ENCODE data around the gene AGAP2. TPM values are rescaled to one million over a fixed set of nuclear protein-coding genes. Genes with fewer than 3 reads are reported as not detected.
A peak's percentile ranks its signal among the peaks of the same experiment; 100 is the strongest.

The AGAP2 gene
- total and polyA plus RNA-seq, 2 of the 13 experiments (the other 11 are each of a cell fraction or from before 2014, with no cell fraction given), result 0.38 to 0.45 TPM

DNA sequence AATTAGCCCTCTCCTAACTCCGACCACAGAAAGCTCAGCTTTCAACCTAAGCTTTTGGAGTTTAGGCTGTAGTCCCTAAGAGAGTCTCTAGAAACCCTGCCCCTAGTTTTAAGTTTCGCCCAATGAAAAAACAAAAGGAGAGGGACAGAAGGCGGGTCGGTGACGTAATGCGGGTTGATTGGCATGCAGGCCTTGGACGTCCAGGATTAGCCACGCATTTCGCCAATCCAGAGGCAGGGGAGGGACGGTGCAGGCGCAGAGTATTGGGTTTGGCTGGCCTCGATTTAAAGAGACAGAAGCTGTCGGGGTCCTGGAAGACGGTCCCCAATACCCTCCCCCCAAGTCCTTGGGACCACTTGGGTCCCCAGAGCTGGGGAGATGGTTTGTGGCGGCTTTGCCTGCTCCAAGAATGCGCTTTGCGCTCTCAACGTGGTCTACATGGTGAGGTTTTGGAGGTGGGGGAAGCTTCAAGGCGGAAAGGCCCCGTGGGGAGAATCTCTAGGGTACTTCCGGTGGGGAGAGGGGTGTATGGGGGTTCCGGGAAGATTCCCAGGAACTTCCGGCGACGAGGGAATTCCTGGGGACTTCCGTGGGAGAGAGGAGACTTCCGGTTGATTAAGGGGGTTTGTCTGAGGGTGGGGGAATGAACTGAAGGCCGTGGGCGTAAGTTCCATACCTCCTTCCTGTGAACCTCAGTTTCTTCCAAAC lies 6.4 kb upstream of the AGAP2 start, which contains the start of gene TSPAN31 (continued):
- TF ChIP-seq, protein P1, sequence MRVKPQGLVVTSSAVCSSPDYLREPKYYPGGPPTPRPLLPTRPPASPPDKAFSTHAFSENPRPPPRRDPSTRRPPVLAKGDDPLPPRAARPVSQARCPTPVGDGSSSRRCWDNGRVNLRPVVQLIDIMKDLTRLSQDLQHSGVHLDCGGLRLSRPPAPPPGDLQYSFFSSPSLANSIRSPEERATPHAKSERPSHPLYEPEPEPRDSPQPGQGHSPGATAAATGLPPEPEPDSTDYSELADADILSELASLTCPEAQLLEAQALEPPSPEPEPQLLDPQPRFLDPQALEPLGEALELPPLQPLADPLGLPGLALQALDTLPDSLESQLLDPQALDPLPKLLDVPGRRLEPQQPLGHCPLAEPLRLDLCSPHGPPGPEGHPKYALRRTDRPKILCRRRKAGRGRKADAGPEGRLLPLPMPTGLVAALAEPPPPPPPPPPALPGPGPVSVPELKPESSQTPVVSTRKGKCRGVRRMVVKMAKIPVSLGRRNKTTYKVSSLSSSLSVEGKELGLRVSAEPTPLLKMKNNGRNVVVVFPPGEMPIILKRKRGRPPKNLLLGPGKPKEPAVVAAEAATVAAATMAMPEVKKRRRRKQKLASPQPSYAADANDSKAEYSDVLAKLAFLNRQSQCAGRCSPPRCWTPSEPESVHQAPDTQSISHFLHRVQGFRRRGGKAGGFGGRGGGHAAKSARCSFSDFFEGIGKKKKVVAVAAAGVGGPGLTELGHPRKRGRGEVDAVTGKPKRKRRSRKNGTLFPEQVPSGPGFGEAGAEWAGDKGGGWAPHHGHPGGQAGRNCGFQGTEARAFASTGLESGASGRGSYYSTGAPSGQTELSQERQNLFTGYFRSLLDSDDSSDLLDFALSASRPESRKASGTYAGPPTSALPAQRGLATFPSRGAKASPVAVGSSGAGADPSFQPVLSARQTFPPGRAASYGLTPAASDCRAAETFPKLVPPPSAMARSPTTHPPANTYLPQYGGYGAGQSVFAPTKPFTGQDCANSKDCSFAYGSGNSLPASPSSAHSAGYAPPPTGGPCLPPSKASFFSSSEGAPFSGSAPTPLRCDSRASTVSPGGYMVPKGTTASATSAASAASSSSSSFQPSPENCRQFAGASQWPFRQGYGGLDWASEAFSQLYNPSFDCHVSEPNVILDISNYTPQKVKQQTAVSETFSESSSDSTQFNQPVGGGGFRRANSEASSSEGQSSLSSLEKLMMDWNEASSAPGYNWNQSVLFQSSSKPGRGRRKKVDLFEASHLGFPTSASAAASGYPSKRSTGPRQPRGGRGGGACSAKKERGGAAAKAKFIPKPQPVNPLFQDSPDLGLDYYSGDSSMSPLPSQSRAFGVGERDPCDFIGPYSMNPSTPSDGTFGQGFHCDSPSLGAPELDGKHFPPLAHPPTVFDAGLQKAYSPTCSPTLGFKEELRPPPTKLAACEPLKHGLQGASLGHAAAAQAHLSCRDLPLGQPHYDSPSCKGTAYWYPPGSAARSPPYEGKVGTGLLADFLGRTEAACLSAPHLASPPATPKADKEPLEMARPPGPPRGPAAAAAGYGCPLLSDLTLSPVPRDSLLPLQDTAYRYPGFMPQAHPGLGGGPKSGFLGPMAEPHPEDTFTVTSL (CRISPR knock-in tag; IDR thresholded peaks at IDR 0.05; ENCODE audit: borderline replicate concordance), result no peak
- no peak for TF ChIP-seq MLLT10 (CRISPR knock-in tag; IDR thresholded peaks at IDR 0.05)
- no peak for TF ChIP-seq MAFF (IDR thresholded peaks at IDR 0.05; ENCODE audit: low read depth, low read length)
- TF ChIP-seq NFE2L2 (IDR thresholded peaks at IDR 0.05; ENCODE audit: low read length), result no peak
- TF ChIP-seq JUNB (CRISPR knock-in tag; IDR thresholded peaks at IDR 0.05; ENCODE audit: borderline replicate concordance), result no peak
- TF ChIP-seq NFYB (CRISPR knock-in tag; IDR thresholded peaks at IDR 0.05), result peak; percentile 96
- TF ChIP-seq ZNF792 (CRISPR knock-in tag; IDR thresholded peaks at IDR 0.05), result no peak
- no peak for TF ChIP-seq RXRB (CRISPR knock-in tag; IDR thresholded peaks at IDR 0.05; ENCODE audit: borderline replicate concordance)
- TF ChIP-seq SNAI1 (CRISPR knock-in tag; IDR thresholded peaks at IDR 0.05; ENCODE audit: borderline replicate concordance), result no peak
- TF ChIP-seq TP53 (CRISPR knock-in tag; conservative IDR thresholded peaks at IDR 0.05), result no peak
- peak; percentile 48; the same call in 1 of the 2 replicates for TF ChIP-seq ZMYM4 (CRISPR knock-in tag; IDR thresholded peaks at IDR 0.05)
- TF ChIP-seq, protein P2, sequence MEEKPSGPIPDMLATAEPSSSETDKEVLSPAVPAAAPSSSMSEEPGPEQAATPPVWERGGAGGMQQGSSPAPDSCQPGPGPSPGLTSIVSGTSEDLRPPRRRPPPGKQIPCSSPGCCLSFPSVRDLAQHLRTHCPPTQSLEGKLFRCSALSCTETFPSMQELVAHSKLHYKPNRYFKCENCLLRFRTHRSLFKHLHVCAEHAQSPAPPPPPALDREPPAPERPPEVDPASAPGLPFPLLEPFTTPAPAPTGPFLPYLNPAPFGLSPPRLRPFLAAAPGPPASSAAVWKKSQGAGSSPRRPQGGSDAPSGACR (CRISPR knock-in tag; IDR thresholded peaks at IDR 0.05), result no peak
- TF ChIP-seq PHF5A (CRISPR knock-in tag; IDR thresholded peaks at IDR 0.05; ENCODE audit: low read depth, unreplicated experiment), result peak; percentile 8
- TF ChIP-seq HOXA5 (CRISPR knock-in tag; IDR thresholded peaks at IDR 0.05), result no peak
- TF ChIP-seq, protein P3, sequence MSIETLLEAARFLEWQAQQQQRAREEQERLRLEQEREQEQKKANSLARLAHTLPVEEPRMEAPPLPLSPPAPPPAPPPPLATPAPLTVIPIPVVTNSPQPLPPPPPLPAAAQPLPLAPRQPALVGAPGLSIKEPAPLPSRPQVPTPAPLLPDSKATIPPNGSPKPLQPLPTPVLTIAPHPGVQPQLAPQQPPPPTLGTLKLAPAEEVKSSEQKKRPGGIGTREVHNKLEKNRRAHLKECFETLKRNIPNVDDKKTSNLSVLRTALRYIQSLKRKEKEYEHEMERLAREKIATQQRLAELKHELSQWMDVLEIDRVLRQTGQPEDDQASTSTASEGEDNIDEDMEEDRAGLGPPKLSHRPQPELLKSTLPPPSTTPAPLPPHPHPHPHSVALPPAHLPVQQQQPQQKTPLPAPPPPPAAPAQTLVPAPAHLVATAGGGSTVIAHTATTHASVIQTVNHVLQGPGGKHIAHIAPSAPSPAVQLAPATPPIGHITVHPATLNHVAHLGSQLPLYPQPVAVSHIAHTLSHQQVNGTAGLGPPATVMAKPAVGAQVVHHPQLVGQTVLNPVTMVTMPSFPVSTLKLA (IDR thresholded peaks at IDR 0.05), result peak; percentile 27; the same call in 1 of the 2 replicates
- TF ChIP-seq RFX5 (IDR thresholded peaks at IDR 0.05; ENCODE audit: low read depth, low read length), result peak; percentile 86
- TF ChIP-seq ZNF136 (CRISPR knock-in tag; IDR thresholded peaks at IDR 0.05; ENCODE audit: low read depth), result no peak
- no peak for TF ChIP-seq ZNF652 (CRISPR knock-in tag; IDR thresholded peaks at IDR 0.05; ENCODE audit: borderline replicate concordance, low read depth)
- TF ChIP-seq SAP130 (CRISPR knock-in tag; IDR thresholded peaks at IDR 0.05; ENCODE audit: low read depth), result peak; percentile 37
- TF ChIP-seq, protein P4, sequence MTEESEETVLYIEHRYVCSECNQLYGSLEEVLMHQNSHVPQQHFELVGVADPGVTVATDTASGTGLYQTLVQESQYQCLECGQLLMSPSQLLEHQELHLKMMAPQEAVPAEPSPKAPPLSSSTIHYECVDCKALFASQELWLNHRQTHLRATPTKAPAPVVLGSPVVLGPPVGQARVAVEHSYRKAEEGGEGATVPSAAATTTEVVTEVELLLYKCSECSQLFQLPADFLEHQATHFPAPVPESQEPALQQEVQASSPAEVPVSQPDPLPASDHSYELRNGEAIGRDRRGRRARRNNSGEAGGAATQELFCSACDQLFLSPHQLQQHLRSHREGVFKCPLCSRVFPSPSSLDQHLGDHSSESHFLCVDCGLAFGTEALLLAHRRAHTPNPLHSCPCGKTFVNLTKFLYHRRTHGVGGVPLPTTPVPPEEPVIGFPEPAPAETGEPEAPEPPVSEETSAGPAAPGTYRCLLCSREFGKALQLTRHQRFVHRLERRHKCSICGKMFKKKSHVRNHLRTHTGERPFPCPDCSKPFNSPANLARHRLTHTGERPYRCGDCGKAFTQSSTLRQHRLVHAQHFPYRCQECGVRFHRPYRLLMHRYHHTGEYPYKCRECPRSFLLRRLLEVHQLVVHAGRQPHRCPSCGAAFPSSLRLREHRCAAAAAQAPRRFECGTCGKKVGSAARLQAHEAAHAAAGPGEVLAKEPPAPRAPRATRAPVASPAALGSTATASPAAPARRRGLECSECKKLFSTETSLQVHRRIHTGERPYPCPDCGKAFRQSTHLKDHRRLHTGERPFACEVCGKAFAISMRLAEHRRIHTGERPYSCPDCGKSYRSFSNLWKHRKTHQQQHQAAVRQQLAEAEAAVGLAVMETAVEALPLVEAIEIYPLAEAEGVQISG (CRISPR knock-in tag; IDR thresholded peaks at IDR 0.05), result peak; percentile 82
